K562 (cell line): Measurements from ENCODE around the gene BAD. TPM values are rescaled to one million over a fixed set of nuclear protein-coding genes. Genes with fewer than 3 reads are reported as not detected.

Experiments
- ARID1B ChIP-seq: fragments of 450-650 bp; IDR thresholded peaks from 2 replicates; pipeline ENCODE4 v1.6.1; 2016; ENCODE audit warnings: antibody characterized with exemption, mild to moderate bottlenecking, inconsistent platforms
- ATF6 ChIP-seq: sonication (generic); formaldehyde crosslinking; IDR thresholded peaks from 2 replicates; pipeline ENCODE4 v1.4.0; 2020; ENCODE audit warnings: mild to moderate bottlenecking, missing genetic modification reagents
- ATF7 ChIP-seq: fragments of 450-650 bp; IDR thresholded peaks from 2 replicates; pipeline ENCODE4 v1.7.1; 2014; ENCODE audit warnings: mild to moderate bottlenecking, moderate library complexity
- E2F4 ChIP-seq: sonication (generic); formaldehyde crosslinking; IDR thresholded peaks from 2 replicates; pipeline ENCODE4 v1.8.0; 2022; ENCODE audit warnings: mild to moderate bottlenecking, low read depth, missing genetic modification reagents
- JUND ChIP-seq, 2 experiments: IDR thresholded peaks; 2 replicates in 1 of 2; 3 replicates in 1 of 2; pipeline ENCODE4 v1.6.1; 2011; ENCODE audit warnings: borderline replicate concordance in 2 of 2, low read depth in 2 of 2, low read length in 2 of 2, improper control_type of control experiment in 1 of 2, missing biosample characterization in 1 of 2, missing genetic modification characterization in 1 of 2, missing genetic modification reagents in 1 of 2
- KAT7 ChIP-seq: sonication (generic); formaldehyde crosslinking; IDR thresholded peaks from 2 replicates; pipeline ENCODE4 v1.8.0; 2022; ENCODE audit warnings: missing genetic modification reagents, mild to moderate bottlenecking, borderline replicate concordance
- LARP7 ChIP-seq: fragments of 450-650 bp; IDR thresholded peaks from 2 replicates; pipeline ENCODE4 v1.6.1; 2016
- LEF1 ChIP-seq: fragments of 450-650 bp; IDR thresholded peaks from 2 replicates; pipeline ENCODE4 v1.6.1; 2016; ENCODE audit warnings: mild to moderate bottlenecking
- RFX1 ChIP-seq: fragments of 450-650 bp; IDR thresholded peaks from 2 replicates; pipeline ENCODE4 v1.6.1; 2016; ENCODE audit warnings: mild to moderate bottlenecking, moderate library complexity
- SMAD4 ChIP-seq: fragments of 250-450 bp; sonication (Bioruptor Pico); conservative IDR thresholded peaks from 2 replicates; pipeline ENCODE4 v1.8.0; 2021; ENCODE audit warnings: inconsistent platforms, mild to moderate bottlenecking, moderate library complexity
- SNRNP70 ChIP-seq: fragments of 200-400 bp; formaldehyde crosslinking; optimal IDR thresholded peaks from 2 replicates; pipeline ENCODE3; 2017; ENCODE audit warnings: low read depth, low read length
- SUPT5H ChIP-seq: fragments of 450-650 bp; IDR thresholded peaks from 2 replicates; pipeline ENCODE4 v1.6.1; 2016
- THRA ChIP-seq: fragments of 450-650 bp; IDR thresholded peaks from 2 replicates; pipeline ENCODE4 v1.6.1; 2017; ENCODE audit warnings: mild to moderate bottlenecking, moderate library complexity
- ZBTB26 ChIP-seq: fragments of 450-650 bp; formaldehyde crosslinking; IDR thresholded peaks from 2 replicates; pipeline ENCODE4 v1.4.0; 2022; ENCODE audit warnings: missing genetic modification characterization
- ZBTB33 ChIP-seq: sonication (generic); formaldehyde crosslinking; IDR thresholded peaks from 2 replicates; pipeline ENCODE4 v1.8.1; 2023; ENCODE audit warnings: mild to moderate bottlenecking, missing genetic modification reagents
- ZBTB7A ChIP-seq: IDR thresholded peaks from 2 replicates; pipeline ENCODE4 v1.6.1; 2011; ENCODE audit warnings: low read depth, mild to moderate bottlenecking, low read length, moderate library complexity, borderline replicate concordance; ENCODE audit not compliant: control insufficient read depth
- ZNF668 ChIP-seq: fragments of 250-450 bp; sonication (Bioruptor Pico); IDR thresholded peaks from 2 replicates; pipeline ENCODE4 v1.8.0; 2022; ENCODE audit warnings: mild to moderate bottlenecking, inconsistent platforms
- polyA plus RNA-seq, 8 experiments: library from polyadenylated mRNA; depleted of rRNA in 4 of 8; stranded (reverse) in 5 of 8; unstranded in 3 of 8; fragments of >200 nt; fragmentation: Nextera tagmentation in 2 of 8; fragmentation: Illumina TruSeq in 1 of 8; extraction: Ambion mirVana in 2 of 8; extraction: Trizol in 1 of 8; gene quantifications; 2 replicates each; pipeline versions ENCODE4 v1.2.1 to v1.2.3, GENCODE V29; 2011 to 2014; ENCODE audit warnings: inconsistent platforms in 1 of 8, missing spikeins in 1 of 8
- total RNA-seq, 7 experiments: library from RNA; depleted of rRNA in 6 of 7; stranded (reverse); fragments of >200 nt in 6 of 7; fragmentation: Illumina TruSeq in 2 of 7; extraction: Trizol in 2 of 7; gene quantifications; 2 replicates each; pipeline versions ENCODE4 v1.2.1 to v1.2.3, GENCODE V29; 2011 to 2021; ENCODE audit warnings: low replicate concordance in 1 of 7

Gene BAD
- total and polyA plus RNA-seq, 9 of the 15 experiments (the other 6 are each of a cell fraction or from before 2014, with no cell fraction given), result 0.61 to 45.6 (median 11.8) TPM

- TF ChIP-seq ZBTB33 (CRISPR knock-in tag), result no peak
- 0 out of 2 replicates have a peak, but pooled peaks have one; percentile 64 for TF ChIP-seq SUPT5H
- TF ChIP-seq KAT7 (CRISPR knock-in tag), result 0 out of 2 replicates have a peak, but pooled peaks have one; percentile 55
- no peak for TF ChIP-seq THRA
- TF ChIP-seq ZNF668, result no peak
- peak; percentile 82; the same call in 1 of the 2 replicates for TF ChIP-seq ZBTB7A
- peak; percentile 22; the same call in 1 of the 2 replicates for TF ChIP-seq ATF7
- TF ChIP-seq ATF6 (CRISPR knock-in tag), result peak; percentile 72; the same call in 1 of the 2 replicates
- TF ChIP-seq E2F4 (CRISPR knock-in tag), result no peak
- TF ChIP-seq RFX1, result no peak
- TF ChIP-seq LEF1, result 0 out of 2 replicates have a peak, but pooled peaks have one; percentile 56
- TF ChIP-seq ARID1B, result peak; percentile 70
- peak; percentile 84 for TF ChIP-seq JUND (IDR thresholded peaks at IDR 0.05; ENCODE audit: borderline replicate concordance, low read depth, low read length)
- TF ChIP-seq JUND (tag; IDR thresholded peaks at IDR 0.05; ENCODE audit: borderline replicate concordance, low read depth, low read length), result peak; percentile 66; the same call in 1 of the 3 replicates
- no peak for TF ChIP-seq ZBTB26 (CRISPR knock-in tag)
- peak; percentile 18; the same call in 1 of the 2 replicates for TF ChIP-seq LARP7
- no peak for TF ChIP-seq SNRNP70
- peak; percentile 39; the same call in 1 of the 2 replicates for TF ChIP-seq SMAD4 (CRISPR knock-in tag)
Observed at GRCh38 chr11:64245797-64246620, 38.5 kb downstream of the BAD start (continued).
